DOHH2 (cell line): Measurements from ENCODE around the gene ACAA1.

Experiments used
- H3F3A ChIP-seq: fragments of 200-600 bp; sonication (generic), shearing (Covaris generic); 2 replicates; pipeline ENCODE4 v1.6.0; 2016; ENCODE audit warnings: antibody characterized with exemption, mild to moderate bottlenecking; ENCODE audit not compliant: control insufficient read depth, insufficient read depth
- H3K27ac ChIP-seq: fragments of 200-600 bp; sonication (generic); 2 replicates; pipeline ENCODE4 v1.5.1; 2014; ENCODE audit warnings: low read depth, mild to moderate bottlenecking, low read length, moderate library complexity
- H3K27me3 ChIP-seq: fragments of 200-600 bp; sonication (generic); 2 replicates; pipeline ENCODE4 v1.6.1; 2014; ENCODE audit warnings: mild to moderate bottlenecking, low read length, mixed read lengths; ENCODE audit not compliant: control insufficient read depth
- H3K36me3 ChIP-seq: fragments of 200-600 bp; sonication (generic); 2 replicates; pipeline ENCODE4 v1.6.1; 2014; ENCODE audit warnings: mild to moderate bottlenecking, low read length, moderate library complexity, mixed read lengths; ENCODE audit not compliant: control insufficient read depth
- H3K4me1 ChIP-seq: fragments of 200-600 bp; sonication (generic); 2 replicates; pipeline ENCODE4 v1.6.1; 2014; ENCODE audit warnings: mild to moderate bottlenecking, low read length, mixed read lengths; ENCODE audit not compliant: control insufficient read depth
- H3K4me2 ChIP-seq: fragments of 200-600 bp; sonication (generic); 2 replicates; pipeline ENCODE4 v1.6.0; 2014; ENCODE audit warnings: mild to moderate bottlenecking, low read length, moderate library complexity
- H3K4me3 ChIP-seq: fragments of 200-600 bp; sonication (generic); 2 replicates; pipeline ENCODE4 v1.5.1; 2014; ENCODE audit warnings: mild to moderate bottlenecking, low read length, mixed read lengths
- H3K79me2 ChIP-seq: fragments of 200-600 bp; sonication (generic); 2 replicates; pipeline ENCODE4 v1.6.1; 2014; ENCODE audit warnings: mild to moderate bottlenecking, low read length, mixed read lengths; ENCODE audit not compliant: control insufficient read depth
- H3K9me2 ChIP-seq: fragments of 200-600 bp; sonication (generic); replicated peaks from 2 replicates; pipeline ENCODE4 v1.6.1; 2014; ENCODE audit warnings: mild to moderate bottlenecking, low read length, mixed read lengths; ENCODE audit not compliant: control insufficient read depth
- H3K9me3 ChIP-seq: fragments of 200-600 bp; sonication (generic); 2 replicates; pipeline ENCODE4 v1.6.1; 2014; ENCODE audit warnings: antibody characterized with exemption, low read length, mixed read lengths; ENCODE audit not compliant: control insufficient read depth, insufficient read depth
- H4K20me1 ChIP-seq: fragments of 200-600 bp; sonication (generic); 2 replicates; pipeline ENCODE4 v1.6.0; 2014; ENCODE audit warnings: low read depth, mild to moderate bottlenecking, antibody characterized with exemption, low read length, moderate library complexity; ENCODE audit not compliant: control insufficient read depth, insufficient read depth
- CTCF ChIP-seq: fragments of 200-600 bp; sonication (generic); IDR thresholded peaks from one replicate; pipeline ENCODE4 v1.5.1; 2014; ENCODE audit warnings: antibody characterized with exemption, mild to moderate bottlenecking, low read depth, low read length; ENCODE audit not compliant: poor library complexity, severe bottlenecking
- EZH2phosphoT487 ChIP-seq: fragments of 200-600 bp; sonication (generic); IDR thresholded peaks from 2 replicates; pipeline ENCODE4 v1.6.1; 2017; ENCODE audit warnings: borderline replicate concordance, mild to moderate bottlenecking, antibody characterized with exemption, low read length, moderate library complexity, mixed read lengths

The ACAA1 gene

GRCh38 chr3:38097446-38098375, 39.2 kb downstream of the ACAA1 start:
- no peak overlapping the region for H3K4me2 ChIP-seq
- no peak overlapping the region for H3K4me3 ChIP-seq
- 0 out of 2 replicates have a peak, but pooled peaks cover 8% of the 10 kb centered on the region for H3K27me3 ChIP-seq
- H3K9me2 ChIP-seq = no peaks in the 10 kb centered on the region
- no peaks in the 10 kb centered on the region for H4K20me1 ChIP-seq
- no peak overlapping the region for H3K27ac ChIP-seq
- peaks cover 11% of the 10 kb centered on the region for H3K4me1 ChIP-seq
- no peaks in the 10 kb centered on the region for H3K36me3 ChIP-seq
- TF ChIP-seq CTCF (no peak), EZH2phosphoT487 (no peak)
- H3K79me2 ChIP-seq = no peaks in the 10 kb centered on the region
- no peaks in the 10 kb centered on the region for H3K9me3 ChIP-seq
- no peaks in the 10 kb centered on the region for H3F3A ChIP-seq

GRCh38 chr3:38095669-38096483, 41.1 kb downstream of the ACAA1 start:
- no peak overlapping the region for H3K4me2 ChIP-seq
- H3K4me1 ChIP-seq = peaks cover 23% of the 10 kb centered on the region
- no peaks in the 10 kb centered on the region for H3K79me2 ChIP-seq
- H3K4me3 ChIP-seq = no peak overlapping the region
- H3K36me3 ChIP-seq = no peaks in the 10 kb centered on the region
- H4K20me1 ChIP-seq = no peaks in the 10 kb centered on the region
- H3K9me3 ChIP-seq = no peaks in the 10 kb centered on the region
- H3F3A ChIP-seq = no peaks in the 10 kb centered on the region
- TF ChIP-seq EZH2phosphoT487 (no peak), CTCF (no peak)
- H3K9me2 ChIP-seq = no peaks in the 10 kb centered on the region
- H3K27ac ChIP-seq = no peak overlapping the region
- peaks cover 14% of the 10 kb centered on the region; the same call in 1 of the 2 replicates for H3K27me3 ChIP-seq

GRCh38 chr3:38094999-38095398, 41.9 kb downstream of the ACAA1 start:
- Histone ChIP-seq H3K4me2 (no peak overlapping the region), H3K9me3 (no peaks in the 10 kb centered on the region), H3K36me3 (no peaks in the 10 kb centered on the region), H3K4me3 (no peak overlapping the region), H3K9me2 (no peaks in the 10 kb centered on the region), H3K27me3 (peaks cover 14% of the 10 kb centered on the region; the same call in 1 of the 2 replicates), H3F3A (no peaks in the 10 kb centered on the region), H4K20me1 (no peaks in the 10 kb centered on the region), H3K27ac (no peak overlapping the region), H3K79me2 (no peaks in the 10 kb centered on the region), H3K4me1 (peaks cover 23% of the 10 kb centered on the region)
- no peak for TF ChIP-seq EZH2phosphoT487
- TF ChIP-seq CTCF = no peak
